Mesenchymal stem cell (in vitro differentiated cells and primary cell): ENCODE data around the gene SEC23A.
"Not testable (repeated sequence)": the region's sequence is repeated elsewhere in the genome, so short reads cannot be mapped to it uniquely, and the experiment has no call there.

ENCODE experiments used
- DNase-seq: peaks from one replicate; pipeline ENCODE4 v3.0.0-alpha.2; 2013
- H2AFZ ChIP-seq: one replicate; pipeline ENCODE4 v1.6.1; 2013; ENCODE audit warnings: low read depth, mild to moderate bottlenecking, control low read depth, inconsistent platforms, low read length, moderate library complexity
- H2AK5ac ChIP-seq: 2 replicates; pipeline ENCODE4 v1.6.1; 2013; ENCODE audit warnings: low read length, moderate library complexity, mild to moderate bottlenecking, inconsistent platforms; ENCODE audit not compliant: severe bottlenecking
- H2BK120ac ChIP-seq: one replicate; pipeline ENCODE4 v1.6.1; 2013; ENCODE audit warnings: low read depth, mild to moderate bottlenecking, inconsistent platforms, low read length, moderate library complexity
- H2BK12ac ChIP-seq, 2 experiments: one replicate each; pipeline ENCODE4 v1.6.1; 2013; ENCODE audit warnings: inconsistent platforms in 2 of 2, low read length in 2 of 2, mild to moderate bottlenecking in 2 of 2, moderate library complexity in 2 of 2, control low read depth in 1 of 2
- H2BK15ac ChIP-seq: one replicate; pipeline ENCODE4 v1.6.1; 2013; ENCODE audit warnings: mild to moderate bottlenecking, low read depth, inconsistent platforms; ENCODE audit not compliant: poor library complexity, severe bottlenecking
- H2BK5ac ChIP-seq: 2 replicates; pipeline ENCODE4 v1.6.1; 2013; ENCODE audit warnings: low read depth, mild to moderate bottlenecking, low read length, control low read depth, inconsistent platforms; ENCODE audit not compliant: poor library complexity, severe bottlenecking
- H3K14ac ChIP-seq, 2 experiments: one replicate each; pipeline ENCODE4 v1.6.1; 2013; ENCODE audit warnings: inconsistent platforms in 2 of 2, low read length in 2 of 2, control low read depth in 1 of 2, mild to moderate bottlenecking in 1 of 2, moderate library complexity in 1 of 2
- H3K18ac ChIP-seq, 2 experiments: one replicate each; pipeline ENCODE4 v1.6.1; 2013; ENCODE audit warnings: inconsistent platforms in 2 of 2, low read length in 2 of 2, control low read depth in 1 of 2, low read depth in 1 of 2, mild to moderate bottlenecking in 1 of 2
- H3K23ac ChIP-seq, 2 experiments: one replicate each; pipeline ENCODE4 v1.6.1; 2013; ENCODE audit warnings: inconsistent platforms in 2 of 2, low read length in 2 of 2, mild to moderate bottlenecking in 2 of 2, moderate library complexity in 2 of 2, control low read depth in 1 of 2
- H3K27ac ChIP-seq: 2 replicates; pipeline ENCODE4 v1.5.1; 2013; ENCODE audit warnings: mild to moderate bottlenecking, moderate library complexity, low read length, control low read depth, inconsistent platforms; ENCODE audit not compliant: poor library complexity, severe bottlenecking
- H3K27me3 ChIP-seq, 2 experiments: 2 replicates each; pipeline versions ENCODE4 v1.6.1 to v1.7.0; 2013; ENCODE audit warnings: low read length in 2 of 2, mild to moderate bottlenecking in 2 of 2, moderate library complexity in 2 of 2, control low read depth in 1 of 2, inconsistent platforms in 1 of 2; ENCODE audit not compliant: control insufficient read depth in 1 of 2, insufficient read depth in 1 of 2
- H3K36me3 ChIP-seq, 2 experiments: 2 replicates each; pipeline versions ENCODE4 v1.6.1 to v1.7.0; 2013; ENCODE audit warnings: low read length in 2 of 2, control low read depth in 1 of 2, inconsistent platforms in 1 of 2, low read depth in 1 of 2, mild to moderate bottlenecking in 1 of 2; ENCODE audit not compliant: insufficient read depth in 2 of 2, control insufficient read depth in 1 of 2
- H3K4ac ChIP-seq, 2 experiments: one replicate each; pipeline ENCODE4 v1.6.1; 2013; ENCODE audit warnings: inconsistent platforms in 2 of 2, low read length in 2 of 2, mild to moderate bottlenecking in 2 of 2, moderate library complexity in 2 of 2, control low read depth in 1 of 2, low read depth in 1 of 2
- H3K4me1 ChIP-seq: 2 replicates; pipeline ENCODE4 v1.6.1; 2013; ENCODE audit warnings: low read depth, low read length, control low read depth; ENCODE audit not compliant: control insufficient read depth, insufficient read depth
- H3K4me2 ChIP-seq: 2 replicates; pipeline ENCODE4 v1.6.1; 2013; ENCODE audit warnings: low read length, mild to moderate bottlenecking, inconsistent platforms; ENCODE audit not compliant: poor library complexity, severe bottlenecking
- H3K4me3 ChIP-seq, 2 experiments: 2 replicates each; pipeline versions ENCODE4 v1.5.1 to v1.7.0; 2013; ENCODE audit warnings: low read length in 2 of 2, mild to moderate bottlenecking in 2 of 2, control low read depth in 1 of 2, low read depth in 1 of 2; ENCODE audit not compliant: insufficient read depth in 1 of 2
- H3K79me1 ChIP-seq: replicated peaks from 2 replicates; pipeline ENCODE4 v1.6.1; 2013; ENCODE audit warnings: mild to moderate bottlenecking, control low read depth, low read length, inconsistent platforms; ENCODE audit not compliant: poor library complexity, severe bottlenecking
- H3K9ac ChIP-seq: 2 replicates; pipeline ENCODE4 v1.7.0; 2013; ENCODE audit warnings: mild to moderate bottlenecking, low read length, moderate library complexity
- H3K9me3 ChIP-seq: 2 replicates; pipeline ENCODE4 v1.7.0; 2013; ENCODE audit warnings: mild to moderate bottlenecking, low read length; ENCODE audit not compliant: control insufficient read depth
- H4K8ac ChIP-seq: one replicate; pipeline ENCODE4 v1.6.1; 2013; ENCODE audit warnings: inconsistent platforms, mild to moderate bottlenecking, low read length, moderate library complexity
- H4K91ac ChIP-seq: one replicate; pipeline ENCODE4 v1.6.1; 2013; ENCODE audit warnings: mild to moderate bottlenecking, low read length, inconsistent platforms
- WGBS: methylation state at CpG from one replicate; pipeline ENCODE4 v1.1.7; 2013; ENCODE audit warnings: mixed read lengths; 5-methylcytosine and 5-hydroxymethylcytosine counted together

SEC23A gene

GRCh38 chr14:39140170-39140569, 37.1 kb upstream of the SEC23A start:
- Histone ChIP-seq H3K18ac (no peak overlapping the region), H2AK5ac (no peak overlapping the region), H4K8ac (no peak overlapping the region), H3K14ac (no peak overlapping the region), H3K4me2 (no peak overlapping the region), H3K27me3 (no peaks in the 10 kb centered on the region), H3K23ac (no peak overlapping the region), H4K91ac (no peak overlapping the region), H3K79me1 (no peaks in the 10 kb centered on the region), H3K27ac (no peak overlapping the region), H2BK12ac (no peak overlapping the region), H3K4ac (peak overlapping the region in 1 of 2 experiments; percentile 6), H2AFZ (no peak overlapping the region), H2BK15ac (no peak overlapping the region), H3K9me3 (no peaks in the 10 kb centered on the region), H3K4me1 (no peaks in the 10 kb centered on the region), H2BK5ac (no peak overlapping the region), H3K36me3 (peaks cover 22 to 52% of the 10 kb centered on the region in 2 experiments), H3K9ac (no peak overlapping the region), H3K4me3 (no peak overlapping the region), H2BK120ac (no peak overlapping the region)
- no peak for DNase-seq
- WGBS = 100% methylated on average over 3 of the region's 3 CpGs

DNA sequence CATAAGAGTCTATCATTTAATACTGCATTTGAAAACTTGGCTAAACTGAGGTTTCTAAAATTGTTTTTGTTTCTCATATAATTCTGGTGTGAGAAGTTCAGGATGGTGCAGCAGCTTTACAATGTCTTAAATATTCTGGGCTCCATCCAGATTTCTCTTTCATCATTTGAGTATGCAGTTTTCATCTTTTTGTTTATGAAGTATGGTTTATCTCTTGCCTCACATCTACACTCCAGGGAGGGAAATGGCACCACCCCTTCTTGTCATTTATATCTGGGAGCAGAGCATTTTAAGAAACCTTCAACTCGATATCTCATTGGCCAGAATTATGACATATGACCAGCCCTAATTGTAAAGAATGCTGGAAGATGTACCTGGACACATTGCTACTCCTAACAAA, 35.4 kb upstream of the SEC23A start:
- no peak overlapping the region for H3K4ac ChIP-seq
- peaks cover 24 to 69% of the 10 kb centered on the region in 2 experiments for H3K36me3 ChIP-seq
- no peak for DNase-seq
- H2AK5ac ChIP-seq = no peak overlapping the region
- no peaks in the 10 kb centered on the region for H3K4me1 ChIP-seq
- H3K4me3 ChIP-seq = no peak overlapping the region
- H3K79me1 ChIP-seq = no peaks in the 10 kb centered on the region
- no peak overlapping the region for H2AFZ ChIP-seq
- H2BK15ac ChIP-seq = no peak overlapping the region
- no peak overlapping the region for H3K9ac ChIP-seq
- no peak overlapping the region for H3K23ac ChIP-seq
- no peak overlapping the region for H3K4me2 ChIP-seq
- H4K91ac ChIP-seq = no peak overlapping the region
- no peak overlapping the region for H3K27ac ChIP-seq
- H2BK5ac ChIP-seq = no peak overlapping the region
- no peak overlapping the region for H2BK12ac ChIP-seq
- no CpG with 5 or more reads among the region's 1 CpG for WGBS
- H3K18ac ChIP-seq = no peak overlapping the region
- no peaks in the 10 kb centered on the region for H3K9me3 ChIP-seq
- H4K8ac ChIP-seq = no peak overlapping the region
- no peak overlapping the region for H3K14ac ChIP-seq
- H2BK120ac ChIP-seq = no peak overlapping the region
- H3K27me3 ChIP-seq = no peaks in the 10 kb centered on the region

GRCh38 chr14:39137835-39138234, 34.8 kb upstream of the SEC23A start:
- H2BK120ac ChIP-seq, H3K27me3 ChIP-seq, H3K18ac ChIP-seq, H3K14ac ChIP-seq, H3K4me3 ChIP-seq, H2BK15ac ChIP-seq, H4K8ac ChIP-seq, H3K79me1 ChIP-seq, H3K4me1 ChIP-seq, H2BK5ac ChIP-seq, H3K9me3 ChIP-seq, H2AFZ ChIP-seq, H3K9ac ChIP-seq, H3K23ac ChIP-seq, H3K4ac ChIP-seq, DNase-seq, H2AK5ac ChIP-seq, H2BK12ac ChIP-seq, H3K4me2 ChIP-seq, H4K91ac ChIP-seq, H3K27ac ChIP-seq: not testable (repeated sequence)
- WGBS = 99% methylated on average over 8 of the region's 8 CpGs
- H3K36me3 ChIP-seq = peaks cover 24 to 69% of the 10 kb centered on the region in 2 experiments

GRCh38 chr14:39122330-39123138, 19.5 kb upstream of the SEC23A start:
- Histone ChIP-seq H3K27ac (no peak overlapping the region), H4K8ac (no peak overlapping the region), H3K4me1 (no peaks in the 10 kb centered on the region), H2BK120ac (no peak overlapping the region), H3K79me1 (peaks cover 8% of the 10 kb centered on the region), H3K18ac (no peak overlapping the region), H3K27me3 (no peaks in the 10 kb centered on the region), H3K9ac (peak overlapping the region; percentile 72), H4K91ac (no peak overlapping the region), H2BK15ac (no peak overlapping the region), H2AK5ac (no peak overlapping the region), H3K14ac (no peak overlapping the region), H3K4me2 (no peak overlapping the region), H2BK5ac (no peak overlapping the region), H3K23ac (no peak overlapping the region), H3K4me3 (peak overlapping the region in 1 of 2 experiments; percentile 19), H3K36me3 (peaks cover 10 to 57% of the 10 kb centered on the region in 2 experiments), H2AFZ (no peak overlapping the region), H3K4ac (no peak overlapping the region), H3K9me3 (no peaks in the 10 kb centered on the region), H2BK12ac (no peak overlapping the region)
- DNase-seq = no peak
- WGBS = 100% methylated on average over 2 of the region's 3 CpGs
